Stomach (tissue), 9 donors: ENCODE results near the gene C21orf58. TPM values are rescaled to one million over a fixed set of nuclear protein-coding genes. Genes with fewer than 3 reads are reported as not detected.

Experiments
- DNase-seq, 2 donors: peaks; one replicate each; pipeline versions ENCODE4 v3.0.0 to v3.0.0-alpha.2; 2013 to 2019
- H3K27ac ChIP-seq, 5 donors: fragments of 200-600 bp in 4 of 5; sonication (generic) in 4 of 5; one replicate each; pipeline ENCODE4 v1.5.1; 2013 to 2019; ENCODE audit warnings: mild to moderate bottlenecking in 1 of 5, moderate library complexity in 1 of 5
- H3K27me3 ChIP-seq, 3 donors: fragments of 200-600 bp; sonication (generic); one replicate each; pipeline ENCODE4 v1.5.1; 2017 to 2019; ENCODE audit warnings: mixed run types in 1 of 3
- H3K36me3 ChIP-seq, 4 donors: fragments of 200-600 bp; sonication (generic); 1 replicate in 3 of 4; 2 replicates in 1 of 4; pipeline ENCODE4 v1.5.1; 2016 to 2019
- H3K4me1 ChIP-seq, 4 donors: fragments of 200-600 bp; sonication (generic); one replicate each; pipeline ENCODE4 v1.5.1; 2016 to 2019
- H3K4me3 ChIP-seq, 4 donors: fragments of 200-600 bp; sonication (generic) in 3 of 4; one replicate each; pipeline ENCODE4 v1.5.1; 2016 to 2019; ENCODE audit warnings: mild to moderate bottlenecking in 1 of 4
- H3K9me3 ChIP-seq, 4 donors: fragments of 200-600 bp; sonication (generic); one replicate each; pipeline ENCODE4 v1.5.1; 2016 to 2019
- CTCF ChIP-seq, 7 experiments: fragments of 450-650 bp in 4 of 7; fragments of 200-600 bp in 3 of 7; sonication (generic) in 3 of 7; IDR thresholded peaks; one replicate each; pipeline ENCODE4 v1.5.1; 2016 to 2019; ENCODE audit warnings: antibody characterized with exemption in 7 of 7, control low read depth in 2 of 7, mild to moderate bottlenecking in 1 of 7
- EP300 ChIP-seq: sonication (generic); formaldehyde crosslinking; IDR thresholded peaks from one replicate; pipeline ENCODE4 v1.6.1; 2017; ENCODE audit warnings: antibody characterized with exemption
- POLR2A ChIP-seq, 4 donors: fragments of 450-650 bp; IDR thresholded peaks; one replicate each; pipeline ENCODE4 v1.6.1; 2016; ENCODE audit warnings: antibody characterized with exemption in 4 of 4, control low read depth in 2 of 4, mild to moderate bottlenecking in 1 of 4, moderate library complexity in 1 of 4
- POLR2AphosphoS5 ChIP-seq, 3 donors: sonication (generic); formaldehyde crosslinking; IDR thresholded peaks; one replicate each; pipeline ENCODE4 v1.6.1; 2016; ENCODE audit warnings: antibody characterized with exemption in 3 of 3
- WGBS, 5 donors: extraction: QIAGEN DNeasy Blood & Tissue Kit in 3 of 5; methylation state at CpG; one replicate each; pipeline versions ENCODE4 v1.1.5 to v1.1.7; 2013 to 2018; 5-methylcytosine and 5-hydroxymethylcytosine counted together
- intact Hi-C: fragments of 100-400 bp; cut with DNase I; formaldehyde crosslinking; loops from one replicate; pipeline ENCODE4 v1.15.1; 2023; ENCODE audit warnings: low total_unique reads
- polyA plus RNA-seq, 3 donors: library from polyadenylated mRNA; stranded (reverse); fragments of 200-250 nt; gene quantifications; one replicate each; pipeline ENCODE4 v1.2.3, GENCODE V29; 2013
- total RNA-seq, 5 donors: library from RNA; depleted of rRNA; stranded (reverse); fragments of >200 nt; gene quantifications; one replicate each; pipeline versions ENCODE4 v1.1.0 to v1.2.3, GENCODE V29; 2014 to 2016
- donor health status: healthy with polysubstance abuse.
- donor health status: Bipolar disorder and iron deficiency.
- donor health status: healthy.

C21orf58 gene
- total and polyA plus RNA-seq, 8 donors, result 0.89 to 15.1 (median 4.1) TPM

GRCh38 chr21:46318464-46318845 is 5.2 kb downstream of the C21orf58 start:
- no peak for DNase-seq
- no peak for TF ChIP-seq CTCF (IDR thresholded peaks at IDR 0.05)
- TF ChIP-seq POLR2AphosphoS5 (IDR thresholded peaks at IDR 0.05), result no peak
- no peak for TF ChIP-seq POLR2A (IDR thresholded peaks at IDR 0.05)
- no peak for TF ChIP-seq EP300
- Histone ChIP-seq H3K9me3 (no peaks in the 10 kb centered on the region), H3K27me3 (no peaks in the 10 kb centered on the region), H3K4me1 (peaks cover 15 to 48% (median 21%) of the 10 kb centered on the region in 4 donors), H3K4me3 (no peak overlapping the region), H3K27ac (peak overlapping the region in 1 of 5 donors; percentile 15), H3K36me3 (peaks cover 0 to 7% (median 1%) of the 10 kb centered on the region in 4 donors)
- 68 to 91% (median 80%) methylated on average over 3 to 4 of the region's 4 CpGs for WGBS, 5 donors
- intact Hi-C loops, result no loop called here

- H3K27ac ChIP-seq, result peak overlapping the region in 1 of 5 donors; percentile 15
- H3K27me3 ChIP-seq, result no peaks in the 10 kb centered on the region
- H3K9me3 ChIP-seq, result no peaks in the 10 kb centered on the region
- H3K4me3 ChIP-seq, result no peak overlapping the region
- peaks cover 11 to 43% (median 16%) of the 10 kb centered on the region in 4 donors for H3K4me1 ChIP-seq
- H3K36me3 ChIP-seq, result peaks cover 0 to 7% (median 1%) of the 10 kb centered on the region in 4 donors
- no peak for TF ChIP-seq CTCF (IDR thresholded peaks at IDR 0.05)
- TF ChIP-seq POLR2AphosphoS5 (IDR thresholded peaks at IDR 0.05), result no peak
- no peak for TF ChIP-seq POLR2A (IDR thresholded peaks at IDR 0.05)
- no peak for TF ChIP-seq EP300
- 62 to 84% (median 67%) methylated on average over 11 to 20 of the region's 20 CpGs for WGBS, 5 donors
- intact Hi-C loops, result no loop called here
- peak in 1 of 2 donors; percentile 87 for DNase-seq
Measured at GRCh38 chr21:46317710-46318463, 5.8 kb downstream of the C21orf58 start.

DNA sequence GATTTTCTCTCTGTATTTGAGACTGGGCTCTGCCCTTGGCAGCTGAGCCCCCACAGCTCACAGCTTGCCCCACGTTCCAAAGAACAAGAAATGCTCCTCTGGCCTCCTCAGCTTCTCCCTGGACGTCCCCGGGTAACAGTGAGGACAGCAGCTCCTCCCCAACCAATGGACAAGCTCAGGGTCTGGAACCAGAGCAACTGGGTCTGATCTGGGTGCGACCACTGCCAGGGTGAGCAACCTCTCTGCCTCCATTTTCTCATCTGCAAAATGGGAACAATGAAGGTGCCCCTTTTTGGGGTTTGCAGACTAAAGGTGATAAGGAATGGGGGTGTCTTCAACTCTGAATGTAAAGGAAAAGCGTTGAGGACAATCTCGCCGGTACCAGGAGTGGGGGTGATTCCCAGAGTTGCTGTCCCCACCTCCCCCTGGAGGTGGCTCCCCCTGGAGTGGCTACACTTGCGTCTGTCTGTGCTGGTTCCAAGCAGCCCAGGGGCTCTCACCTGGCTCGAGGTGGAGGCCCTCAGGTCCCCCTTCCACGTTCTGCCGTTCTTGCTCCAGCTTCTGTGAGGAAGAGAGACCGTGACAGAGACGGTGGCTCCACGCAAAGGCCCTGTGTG is 6.9 kb downstream of the C21orf58 start:
- Histone ChIP-seq H3K4me1 (peaks cover under 1 to 32% (median 5%) of the 10 kb centered on the region in 4 donors), H3K36me3 (peaks cover 0 to 7% (median 1%) of the 10 kb centered on the region in 4 donors), H3K27ac (no peak overlapping the region), H3K27me3 (no peaks in the 10 kb centered on the region), H3K4me3 (no peak overlapping the region), H3K9me3 (no peaks in the 10 kb centered on the region)
- WGBS, 5 donors, result 92 to 96% (median 96%) methylated on average over 14 of the region's 14 CpGs
- intact Hi-C loops, result no loop called here
- DNase-seq, result no peak
- no peak for TF ChIP-seq POLR2A (IDR thresholded peaks at IDR 0.05)
- no peak for TF ChIP-seq EP300

- Histone ChIP-seq H3K4me3 (no peak overlapping the region), H3K36me3 (peaks cover 0 to 18% (median 5%) of the 10 kb centered on the region in 4 donors), H3K9me3 (no peaks in the 10 kb centered on the region), H3K4me1 (peaks cover 0 to 9% (median 0%) of the 10 kb centered on the region in 4 donors), H3K27ac (no peak overlapping the region), H3K27me3 (no peaks in the 10 kb centered on the region)
- TF ChIP-seq EP300, result no peak
- intact Hi-C loops, result no loop called here
- WGBS, 5 donors, result 95 to 97% (median 96%) methylated on average over 12 to 22 of the region's 22 CpGs
- no peak for DNase-seq
Measured at GRCh38 chr21:46314441-46315020, 9.1 kb downstream of the C21orf58 start.

DNA sequence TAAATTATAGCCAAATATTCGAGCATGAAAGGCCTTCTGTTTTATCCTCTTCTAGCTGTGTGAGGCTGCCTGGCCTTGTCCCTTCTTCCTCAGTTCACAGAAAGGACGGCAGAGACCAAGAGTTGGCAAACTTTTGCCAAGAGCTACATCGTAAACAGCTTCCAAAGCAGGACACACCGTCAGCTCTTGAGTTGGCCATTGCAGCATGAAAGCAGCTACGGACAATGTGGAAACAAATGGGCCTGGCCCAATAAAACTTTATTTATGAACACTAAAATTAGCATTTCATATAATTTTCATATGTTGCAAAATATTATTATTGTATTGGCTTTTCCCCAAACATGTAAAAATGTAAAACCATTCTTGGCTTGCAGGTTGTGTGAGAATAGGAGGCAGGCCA is 10.7 kb downstream of the C21orf58 start:
- DNase-seq, result no peak
- TF ChIP-seq POLR2AphosphoS5 (IDR thresholded peaks at IDR 0.05) (no peak), CTCF (IDR thresholded peaks at IDR 0.05) (no peak), EP300 (no peak), POLR2A (IDR thresholded peaks at IDR 0.05) (no peak)
- Histone ChIP-seq H3K36me3 (peaks cover 0 to 31% (median 9%) of the 10 kb centered on the region in 4 donors), H3K4me1 (peaks cover 0 to 2% (median 0%) of the 10 kb centered on the region in 4 donors), H3K27me3 (no peaks in the 10 kb centered on the region), H3K27ac (no peak overlapping the region), H3K9me3 (no peaks in the 10 kb centered on the region), H3K4me3 (no peak overlapping the region)
- 94 to 97% (median 96%) methylated on average over 5 of the region's 5 CpGs for WGBS, 5 donors
- intact Hi-C loops, result no loop called here
